ENCODE results near the gene STAT4.

Gene STAT4

GRCh38 chr2:190987938-190988337 is 162.9 kb downstream of the STAT4 start:
- no peaks in the 10 kb centered on the region for H4K20me1 ChIP-seq (ENCODE audit: low read depth, low read length)
- H3K9ac ChIP-seq (ENCODE audit: low read length), result no peak overlapping the region
- no peaks in the 10 kb centered on the region for H3F3A ChIP-seq (ENCODE audit: insufficient read depth)
- H2AFZ ChIP-seq (ENCODE audit: low read depth, low read length, severe bottlenecking), result no peak overlapping the region
- H3K9me3 ChIP-seq (ENCODE audit: insufficient read depth, low read length), result no peaks in the 10 kb centered on the region
- no peaks in the 10 kb centered on the region for H3K79me2 ChIP-seq (ENCODE audit: insufficient read depth, low read length)
- H3K36me3 ChIP-seq (ENCODE audit: low read length), result peaks cover 17% of the 10 kb centered on the region; the same call in 1 of the 2 replicates
- no peak overlapping the region for H3K27ac ChIP-seq (ENCODE audit: low read depth, low read length)
- TF ChIP-seq CTCF (IDR thresholded peaks at IDR 0.05; ENCODE audit: insufficient read depth, low read length, poor library complexity, severe bottlenecking) (no peak), EZH2phosphoT487 (conservative IDR thresholded peaks at IDR 0.05; ENCODE audit: low read length) (no peak)
- no peaks in the 10 kb centered on the region for H3K9me2 ChIP-seq (replicated peaks; ENCODE audit: insufficient read depth, low read length)
- no peak overlapping the region for H3K4me2 ChIP-seq (ENCODE audit: low read depth, low read length, poor library complexity, severe bottlenecking)
- H3K4me3 ChIP-seq (ENCODE audit: insufficient read depth, low read length, poor library complexity, severe bottlenecking), result no peak overlapping the region
- H3K27me3 ChIP-seq (ENCODE audit: low read length), result no peaks in the 10 kb centered on the region

GRCh38 chr2:190987116-190987515 is 163.7 kb downstream of the STAT4 start:
- Histone ChIP-seq H3K9ac (ENCODE audit: low read length) (no peak overlapping the region), H3K27me3 (ENCODE audit: low read length) (no peaks in the 10 kb centered on the region), H3K9me2 (replicated peaks; ENCODE audit: insufficient read depth, low read length) (no peaks in the 10 kb centered on the region), H3K4me3 (ENCODE audit: insufficient read depth, low read length, poor library complexity, severe bottlenecking) (no peak overlapping the region), H3F3A (ENCODE audit: insufficient read depth) (no peaks in the 10 kb centered on the region), H2AFZ (ENCODE audit: low read depth, low read length, severe bottlenecking) (no peak overlapping the region), H3K9me3 (ENCODE audit: insufficient read depth, low read length) (no peaks in the 10 kb centered on the region), H3K79me2 (ENCODE audit: insufficient read depth, low read length) (no peaks in the 10 kb centered on the region), H3K4me2 (ENCODE audit: low read depth, low read length, poor library complexity, severe bottlenecking) (no peak overlapping the region), H3K36me3 (ENCODE audit: low read length) (peaks cover 17% of the 10 kb centered on the region; the same call in 1 of the 2 replicates), H4K20me1 (ENCODE audit: low read depth, low read length) (no peaks in the 10 kb centered on the region), H3K27ac (ENCODE audit: low read depth, low read length) (no peak overlapping the region)
- no peak for TF ChIP-seq CTCF (IDR thresholded peaks at IDR 0.05; ENCODE audit: insufficient read depth, low read length, poor library complexity, severe bottlenecking)
- TF ChIP-seq EZH2phosphoT487 (conservative IDR thresholded peaks at IDR 0.05; ENCODE audit: low read length), result no peak

- H3K4me2 ChIP-seq (ENCODE audit: low read depth, low read length, poor library complexity, severe bottlenecking), result no peak overlapping the region
- H3K9me2 ChIP-seq (replicated peaks; ENCODE audit: insufficient read depth, low read length), result no peaks in the 10 kb centered on the region
- H3K79me2 ChIP-seq (ENCODE audit: insufficient read depth, low read length), result no peaks in the 10 kb centered on the region
- no peaks in the 10 kb centered on the region for H3F3A ChIP-seq (ENCODE audit: insufficient read depth)
- no peaks in the 10 kb centered on the region for H3K9me3 ChIP-seq (ENCODE audit: insufficient read depth, low read length)
- no peak overlapping the region for H2AFZ ChIP-seq (ENCODE audit: low read depth, low read length, severe bottlenecking)
- no peak overlapping the region for H3K4me3 ChIP-seq (ENCODE audit: insufficient read depth, low read length, poor library complexity, severe bottlenecking)
- H3K9ac ChIP-seq (ENCODE audit: low read length), result no peak overlapping the region
- H4K20me1 ChIP-seq (ENCODE audit: low read depth, low read length), result no peaks in the 10 kb centered on the region
- H3K27me3 ChIP-seq (ENCODE audit: low read length), result no peaks in the 10 kb centered on the region
- peaks cover 16% of the 10 kb centered on the region; the same call in 1 of the 2 replicates for H3K36me3 ChIP-seq (ENCODE audit: low read length)
- no peak overlapping the region for H3K27ac ChIP-seq (ENCODE audit: low read depth, low read length)
- TF ChIP-seq CTCF (IDR thresholded peaks at IDR 0.05; ENCODE audit: insufficient read depth, low read length, poor library complexity, severe bottlenecking) (no peak), EZH2phosphoT487 (conservative IDR thresholded peaks at IDR 0.05; ENCODE audit: low read length) (no peak)
Observed at GRCh38 chr2:190986221-190986953, 164.4 kb downstream of the STAT4 start.
